Mucosa of gallbladder (tissue), 1 donor: Measurements from ENCODE around the gene SSTR5. TPM values are rescaled to one million over a fixed set of nuclear protein-coding genes. Genes with fewer than 3 reads are reported as not detected.

ENCODE experiments used
- DNase-seq: peaks from one replicate; pipeline ENCODE4 v3.0.0-alpha.2; 2020; ENCODE audit warnings: low spot score
- total RNA-seq: library from RNA; stranded (reverse); gene quantifications from one replicate; pipeline ENCODE4 v1.2.1, GENCODE V29; 2021
- donor health status: DM: no; HTN: no; CAD: no.

The SSTR5 gene
- total RNA-seq, 1 donor from 2014 or later: 5.8 TPM

DNA sequence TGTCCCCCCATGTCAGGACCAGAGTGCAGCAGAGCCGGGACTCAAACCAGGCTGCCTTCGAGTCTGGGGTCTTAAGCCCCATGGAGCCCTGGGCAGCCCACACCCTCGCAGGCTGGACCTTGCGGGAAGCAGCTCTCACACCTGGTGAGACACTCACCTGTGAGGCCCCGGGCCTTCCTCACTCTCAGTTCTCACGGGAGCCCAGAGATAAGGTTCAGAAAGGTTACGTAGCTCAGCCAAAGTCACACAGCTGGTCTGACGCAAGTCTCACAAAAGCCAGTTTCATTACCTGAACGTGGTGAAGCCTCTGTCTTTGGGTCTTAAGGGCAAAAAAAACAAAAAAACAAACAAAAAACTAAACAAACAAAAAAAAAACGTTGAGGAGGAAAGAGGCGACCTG lies 32.8 kb upstream of the SSTR5 start:
- DNase-seq: no peak

DNA sequence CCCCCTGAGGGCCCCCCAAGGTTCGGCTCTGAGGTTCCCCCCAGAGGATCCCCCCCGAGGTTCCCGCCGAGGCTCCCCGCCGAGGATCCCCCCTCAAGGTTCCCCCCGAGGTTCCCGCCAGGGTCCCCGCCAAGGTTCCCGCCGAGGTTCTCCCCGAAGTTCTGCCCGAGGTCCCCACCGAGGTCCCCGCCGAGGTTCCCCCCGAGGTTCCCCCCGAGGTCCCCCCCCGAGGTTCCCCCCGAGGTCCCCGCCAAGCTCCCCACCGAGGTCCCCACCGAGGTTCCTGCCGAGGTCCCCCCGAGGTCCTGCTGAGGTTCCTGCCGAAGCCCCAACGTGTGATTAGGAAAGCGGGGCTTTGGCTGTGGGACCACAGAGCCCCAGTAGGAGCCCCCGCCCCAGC lies 32.2 kb upstream of the SSTR5 start:
- no peak for DNase-seq

DNA sequence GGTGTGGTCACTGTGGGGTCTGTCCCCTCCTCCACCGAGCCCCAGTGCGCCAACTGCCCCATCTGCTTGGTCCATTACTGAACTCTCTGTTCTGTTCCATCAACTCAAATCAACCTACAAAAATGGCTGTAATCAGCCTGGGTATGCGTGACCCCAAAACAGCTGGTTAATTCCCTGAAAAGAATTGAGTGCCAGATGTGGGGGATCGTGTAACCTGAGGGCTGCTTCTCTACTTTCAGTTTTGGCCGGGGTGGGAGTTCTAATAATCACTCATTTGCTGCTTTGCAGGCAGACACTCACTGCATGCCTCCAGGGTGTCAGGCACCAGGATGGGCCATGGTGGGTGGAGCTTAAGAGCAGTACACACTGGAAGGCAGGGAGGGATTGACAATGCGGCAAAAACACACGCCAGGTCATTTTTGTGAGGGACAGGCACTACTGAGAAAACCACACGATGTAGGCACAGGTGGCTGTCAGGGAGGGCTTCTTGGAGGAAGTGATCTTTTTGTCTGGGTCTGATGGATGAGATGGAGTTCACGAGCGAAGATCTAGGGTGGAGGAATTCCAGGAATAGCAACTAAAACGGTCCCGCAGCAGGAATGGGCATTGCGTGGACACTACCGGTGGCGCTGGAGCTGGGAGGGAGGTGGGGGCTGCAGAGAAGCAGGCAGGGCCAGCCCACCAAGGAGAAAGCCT lies 30.4 kb upstream of the SSTR5 start:
- DNase-seq: no peak

DNA sequence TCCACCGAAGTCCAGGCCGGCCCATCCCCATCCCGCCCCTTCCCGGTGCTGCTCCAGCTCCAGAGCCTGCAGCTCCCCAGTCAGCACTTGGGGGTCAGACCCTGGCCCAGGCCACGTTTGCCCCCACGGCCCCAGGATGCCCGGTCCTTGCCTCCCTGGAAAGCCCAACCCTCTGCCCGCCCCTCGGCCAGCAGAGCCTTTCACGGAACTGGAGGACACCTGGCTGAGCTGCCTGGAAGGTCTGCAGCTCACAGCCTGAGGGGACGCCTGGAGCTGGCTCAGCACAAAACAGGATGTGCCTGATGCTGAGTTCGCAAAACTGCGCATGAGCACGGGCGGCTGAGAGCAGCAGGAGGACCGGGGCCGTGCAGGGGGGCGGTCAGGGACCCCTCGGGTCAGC lies 29.7 kb upstream of the SSTR5 start:
- no peak for DNase-seq

DNA sequence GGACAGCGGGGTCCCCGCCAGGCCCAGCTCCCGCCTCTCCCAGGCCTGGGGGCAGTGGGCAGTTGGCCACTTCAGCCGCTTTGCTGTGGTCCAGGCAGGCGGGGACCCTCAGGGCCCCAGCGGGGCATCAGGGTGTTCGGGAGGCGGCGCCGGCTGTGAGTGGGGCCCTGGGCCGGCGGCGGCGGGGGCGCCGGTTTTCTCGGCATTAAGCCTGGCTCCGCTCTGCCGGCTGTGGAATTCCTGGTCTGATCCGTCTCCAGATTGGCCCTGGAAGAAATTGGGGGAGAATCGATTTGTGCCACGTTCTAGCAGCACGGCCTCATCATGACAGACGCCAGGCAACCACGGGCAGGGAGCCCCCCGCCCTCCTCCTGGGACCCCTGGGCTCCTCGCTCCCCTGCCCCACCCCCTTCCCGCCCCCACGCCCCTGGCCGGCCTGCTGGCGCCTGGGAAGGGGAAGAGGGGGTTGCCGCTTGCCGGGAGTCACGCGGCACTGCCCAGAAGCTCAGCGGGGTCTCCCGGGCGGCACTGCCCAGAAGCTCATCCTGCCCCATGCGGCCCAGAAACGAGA lies 28.6 kb upstream of the SSTR5 start:
- DNase-seq: no peak

DNA sequence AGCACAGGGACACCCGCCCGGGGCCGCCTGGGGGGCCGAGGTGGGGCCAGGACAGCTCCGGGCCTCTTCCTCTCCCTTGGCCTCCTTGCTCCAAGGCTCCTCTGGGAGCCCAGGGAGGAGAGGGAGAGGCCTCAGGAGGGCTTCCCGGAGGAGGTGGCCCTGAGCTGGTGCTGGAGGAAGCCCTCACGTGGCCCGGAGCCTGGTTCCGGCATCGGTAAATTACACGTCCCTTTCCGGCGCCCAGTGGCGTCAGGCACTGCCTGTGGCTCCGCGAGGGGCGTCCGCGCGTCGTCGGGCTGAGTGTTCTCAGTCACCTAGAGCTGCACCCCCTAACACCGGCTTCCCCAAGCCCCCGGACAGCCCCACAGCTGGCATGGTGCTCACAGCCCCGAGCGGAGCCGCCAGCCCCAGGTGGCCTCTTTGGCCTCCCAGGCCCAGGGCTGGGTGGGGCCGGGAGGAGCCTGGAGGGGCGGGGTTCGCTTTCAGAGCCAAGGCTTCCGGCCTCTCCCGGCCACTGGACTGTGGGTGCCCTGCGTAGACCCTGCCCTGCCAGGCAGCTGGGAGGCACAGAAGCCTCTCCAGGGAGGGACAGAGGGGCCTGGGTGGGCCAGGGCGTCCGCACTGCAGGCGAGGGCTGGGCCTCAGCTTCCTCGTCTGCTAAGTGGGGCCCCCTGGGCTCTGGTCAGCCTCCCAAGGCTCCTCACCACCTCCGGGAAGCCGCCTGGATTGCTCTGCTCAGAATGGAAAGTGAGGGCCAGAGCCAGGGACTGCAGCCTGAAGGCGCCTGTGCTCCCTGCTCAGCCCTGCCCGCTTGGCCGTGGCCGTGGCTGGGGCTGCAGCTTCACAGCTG lies 27.9 kb upstream of the SSTR5 start:
- DNase-seq: no peak

DNA sequence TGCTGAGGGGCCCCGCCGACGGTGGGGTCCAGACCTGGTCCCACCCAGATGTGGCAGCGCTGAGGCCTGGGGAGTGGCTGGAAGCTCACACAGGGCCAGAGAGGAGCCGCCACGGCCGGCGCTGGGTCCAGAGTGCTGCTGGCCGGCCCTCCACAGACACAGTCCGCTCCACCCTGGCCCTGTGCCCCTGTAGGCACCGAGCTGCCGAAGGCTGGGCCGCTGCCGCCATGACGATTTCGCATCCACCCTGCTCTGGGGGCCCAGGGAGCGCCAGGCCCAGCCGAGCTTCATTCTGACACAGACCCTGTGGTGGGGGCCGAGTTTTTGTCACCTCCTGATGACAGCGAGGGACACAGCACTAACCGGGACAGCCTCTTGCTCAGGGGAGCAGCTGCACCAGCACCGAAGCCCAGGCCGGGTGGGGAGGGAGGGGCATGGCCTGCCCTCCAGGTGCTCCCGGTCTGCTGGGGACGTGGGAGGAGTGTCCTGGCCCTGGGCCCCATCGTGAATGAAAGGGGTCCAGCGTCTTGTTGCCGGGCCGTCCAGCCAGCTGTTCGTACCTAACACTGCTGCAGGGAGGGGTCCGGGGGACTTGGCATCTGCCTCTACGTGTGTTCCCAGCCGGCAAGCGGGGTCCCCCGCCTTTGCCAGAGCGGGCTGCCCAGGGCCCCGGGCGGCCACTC lies 27.1 kb upstream of the SSTR5 start:
- DNase-seq: no peak

DNA sequence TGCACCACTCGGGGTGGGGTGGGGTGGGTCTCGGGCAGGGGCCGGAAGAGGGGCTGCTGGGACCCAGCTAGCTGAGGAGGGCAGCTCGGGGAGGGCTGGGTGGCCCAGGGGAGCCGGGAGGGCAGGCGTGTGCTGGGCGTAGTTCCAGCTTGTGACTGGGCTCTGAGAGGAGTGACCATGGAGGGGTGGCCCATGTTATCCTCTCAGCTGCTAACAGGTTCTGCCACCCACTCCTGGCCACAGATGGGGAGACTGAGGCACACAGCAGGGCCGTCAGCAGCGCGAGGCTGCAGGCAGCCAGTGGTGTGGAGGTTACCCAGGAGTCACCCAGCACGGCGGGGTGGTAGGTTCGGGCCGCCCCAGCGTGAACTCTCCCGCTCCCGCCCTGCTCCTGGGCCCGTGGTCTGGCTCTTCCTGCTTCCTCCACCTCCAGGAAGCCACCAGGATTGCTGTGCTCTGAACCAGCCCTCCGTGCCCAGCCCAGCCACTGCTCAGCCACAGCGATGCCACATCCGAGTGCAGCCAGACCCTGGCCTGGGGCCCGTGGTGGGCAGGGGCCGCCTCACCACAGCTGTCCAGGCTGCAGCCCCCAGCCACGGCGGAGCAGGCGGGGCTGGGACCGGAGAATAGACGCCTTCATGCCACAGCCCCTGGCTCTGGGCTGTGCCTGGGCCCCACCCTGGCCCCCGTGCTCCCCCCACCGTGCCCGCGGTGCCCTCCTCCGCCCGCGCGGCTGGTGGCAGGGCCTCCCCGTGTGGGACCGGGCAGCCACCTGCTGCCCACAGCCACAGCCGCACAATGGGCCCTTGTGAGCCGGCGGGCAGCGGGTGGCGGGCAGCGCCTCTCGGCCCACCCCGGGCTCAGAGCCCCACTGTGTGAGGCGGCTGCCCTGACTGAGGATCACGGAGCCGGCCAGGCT lies 26.3 kb upstream of the SSTR5 start:
- DNase-seq: no peak

DNA sequence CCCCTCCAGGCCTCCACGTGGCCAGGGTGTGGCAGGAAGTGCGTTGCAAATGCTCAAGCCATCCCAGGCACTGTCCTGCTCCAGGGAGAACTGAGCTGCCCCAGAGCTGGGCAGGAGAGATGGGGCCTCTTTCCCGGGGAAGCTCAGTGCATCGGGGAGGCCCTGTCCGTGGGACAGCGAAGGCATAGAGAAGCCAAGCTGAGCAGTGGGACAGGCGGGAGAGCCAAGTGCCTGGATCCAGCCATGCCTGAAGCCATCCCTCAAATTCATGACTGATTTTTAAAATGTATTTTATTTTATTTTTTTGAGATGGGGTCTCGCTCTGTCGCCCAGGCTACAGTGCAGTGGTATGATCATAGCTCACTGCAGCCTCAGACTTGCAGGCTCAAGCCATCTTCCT lies 25.4 kb upstream of the SSTR5 start:
- DNase-seq: no peak

DNA sequence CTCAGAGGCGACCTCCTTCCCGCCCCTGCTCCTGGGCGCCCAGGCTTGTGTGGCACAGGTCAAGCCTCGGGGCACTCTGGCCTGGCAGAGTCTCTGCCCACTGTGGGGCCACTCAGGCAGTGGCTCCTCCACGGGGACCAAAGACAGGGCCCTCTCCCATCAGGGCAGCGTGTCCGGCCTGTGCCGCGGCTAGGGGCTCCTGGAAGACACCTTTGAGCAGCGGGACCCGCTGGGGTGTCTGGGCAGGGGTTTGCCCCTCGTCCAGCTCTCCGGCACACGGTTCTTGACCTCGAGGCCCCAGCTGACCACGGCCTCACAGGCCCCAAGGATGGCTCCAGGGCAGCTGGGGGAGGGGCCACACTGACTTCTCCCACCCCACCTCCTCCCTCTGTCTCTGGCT lies 24.7 kb upstream of the SSTR5 start:
- no peak for DNase-seq

DNA sequence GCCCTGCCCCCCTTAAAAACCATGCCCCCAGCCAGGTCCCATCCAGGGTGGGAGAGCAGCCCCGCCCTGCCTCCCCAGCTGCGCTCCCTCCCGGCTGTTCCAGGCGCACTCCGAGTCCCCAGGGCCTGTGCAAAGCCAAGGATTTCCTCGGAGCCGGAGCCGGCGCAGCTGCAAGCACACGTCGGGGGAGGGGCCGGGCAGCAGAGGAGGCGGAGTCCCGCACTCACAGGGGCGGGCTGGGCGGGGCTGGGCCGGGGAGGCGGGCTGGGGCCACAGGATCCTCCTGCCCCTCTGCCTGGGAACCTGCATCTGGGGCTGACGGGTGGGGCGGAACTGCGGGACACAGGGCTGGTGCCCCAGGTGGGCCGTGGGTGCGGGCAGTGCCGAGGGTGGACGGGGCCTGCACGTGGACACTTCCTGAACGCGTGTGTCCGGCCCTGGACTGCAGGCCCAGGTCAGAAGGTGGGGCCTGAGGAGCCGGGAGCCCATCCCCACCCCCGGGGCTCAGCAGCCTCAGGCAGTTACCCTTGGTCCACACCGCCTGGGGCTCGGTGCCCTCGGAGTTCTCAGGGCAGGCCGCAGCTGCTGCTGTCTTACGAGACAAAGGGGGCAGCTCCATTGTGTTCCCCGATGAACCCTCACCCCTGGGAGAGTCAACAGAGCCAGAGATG lies 24.0 kb upstream of the SSTR5 start:
- DNase-seq: peak; percentile 50

DNA sequence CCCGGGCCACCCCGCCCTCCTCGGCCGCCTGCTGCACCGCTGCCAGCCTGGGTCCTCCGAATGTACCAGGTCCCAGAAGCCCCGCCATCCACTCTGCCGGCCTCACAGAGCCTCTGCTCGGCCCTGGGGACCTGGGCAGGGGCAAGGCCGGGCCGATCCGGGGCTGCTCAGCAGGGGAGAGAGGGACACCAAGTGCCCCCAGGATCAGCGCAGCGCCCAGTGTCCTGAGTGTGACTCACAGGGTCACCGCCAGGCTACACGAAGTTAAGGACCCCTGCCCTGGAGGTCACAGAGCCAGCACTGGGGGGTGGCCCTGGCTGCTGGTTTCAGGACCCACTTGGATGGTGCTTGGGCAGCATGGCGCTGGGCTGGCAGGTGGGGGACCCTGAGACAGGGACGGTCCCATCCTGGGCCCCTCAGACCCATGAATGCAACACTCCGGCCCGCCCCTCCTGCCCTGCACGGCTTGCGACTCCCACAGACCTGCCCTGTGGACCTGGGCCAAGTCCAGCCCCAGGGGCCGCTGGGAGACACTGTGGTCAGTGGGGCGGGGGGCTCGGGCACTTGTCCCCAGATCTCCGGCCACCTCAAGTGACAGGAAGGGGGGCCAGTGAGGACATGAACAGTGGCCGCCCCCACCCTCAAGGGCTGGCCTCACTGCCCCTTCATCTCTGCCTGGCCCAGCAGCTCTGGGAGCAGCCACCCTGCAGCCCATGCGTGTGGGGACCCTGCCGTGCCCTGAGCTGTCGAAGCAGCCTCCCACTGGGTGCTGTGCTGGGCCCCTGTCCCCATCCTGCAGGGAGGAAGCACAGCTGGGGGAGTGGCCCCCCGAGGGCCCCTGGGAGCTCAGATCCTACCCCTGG lies 23.2 kb upstream of the SSTR5 start:
- no peak for DNase-seq

DNA sequence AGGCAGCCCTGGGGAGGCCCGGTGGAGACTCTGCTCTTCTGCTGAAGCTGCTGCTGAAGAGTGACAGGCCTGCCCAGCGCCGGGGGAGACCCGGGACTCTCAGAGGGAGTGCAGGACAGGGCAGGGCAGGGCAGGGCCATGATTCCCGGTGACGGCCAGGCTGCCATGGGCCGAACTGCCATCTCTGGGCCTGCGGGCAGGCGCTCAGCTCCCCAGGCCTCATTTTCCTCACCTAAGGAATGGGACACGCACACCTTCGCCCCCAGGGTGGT lies 22.6 kb upstream of the SSTR5 start:
- DNase-seq: no peak

DNA sequence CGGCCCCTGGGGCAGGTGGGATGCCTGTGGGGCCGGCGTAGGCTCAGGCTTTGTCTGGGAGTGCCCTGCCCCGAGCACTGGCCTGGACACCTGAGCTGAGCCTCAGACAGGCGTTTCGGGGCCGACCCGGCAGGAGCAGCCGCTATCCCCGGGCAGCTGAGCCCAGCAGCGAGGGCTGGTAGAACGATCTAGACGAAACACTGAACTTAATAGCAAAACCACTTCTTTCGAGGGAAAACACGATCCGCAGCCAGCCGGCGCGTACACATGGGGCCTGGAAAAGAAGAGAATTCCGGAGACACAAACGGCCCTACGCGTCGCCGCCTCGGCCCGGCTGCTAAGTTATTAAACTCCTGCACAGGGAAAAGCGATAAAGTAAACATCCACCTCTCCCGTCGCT lies 22.0 kb upstream of the SSTR5 start:
- no peak for DNase-seq

DNA sequence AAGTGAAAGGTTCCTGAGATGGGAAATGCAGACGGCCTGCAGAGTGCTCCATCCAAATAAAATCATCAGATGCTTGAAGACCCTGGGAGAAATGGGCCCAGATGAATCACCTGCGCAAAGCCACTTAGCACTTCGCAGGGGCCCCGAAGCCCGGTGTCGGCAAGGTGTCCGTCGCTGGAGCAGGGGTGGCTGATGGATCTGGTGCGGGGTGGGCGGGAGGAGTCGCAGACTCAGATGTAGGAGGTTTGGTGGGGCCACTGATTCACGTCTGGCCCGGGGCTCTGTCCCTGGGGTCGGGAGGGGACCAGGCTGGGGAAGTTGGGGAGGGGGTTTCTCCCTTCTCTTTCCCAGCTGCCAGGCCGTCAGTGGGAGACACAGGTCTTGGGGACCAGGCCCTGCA lies 21.6 kb upstream of the SSTR5 start:
- no peak for DNase-seq

DNA sequence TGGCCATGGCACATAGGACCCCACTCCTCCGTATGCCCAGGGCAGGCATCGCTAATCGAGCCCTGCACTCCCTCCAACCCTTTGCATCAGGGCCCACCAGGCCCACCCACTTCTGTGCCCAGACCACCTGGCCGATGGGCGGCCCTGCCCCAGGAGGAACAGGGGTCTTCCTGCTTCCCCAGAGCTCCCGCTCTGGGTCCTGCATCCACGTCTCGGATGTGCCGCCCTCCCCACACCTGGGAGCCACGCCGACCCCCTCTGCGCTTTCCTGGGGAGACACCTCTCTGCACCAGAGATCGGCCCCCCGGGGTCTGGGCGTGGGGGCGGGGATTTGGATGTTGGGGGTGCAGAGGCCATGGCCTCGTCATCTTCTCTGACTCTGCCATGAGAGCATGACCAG lies 21.1 kb upstream of the SSTR5 start:
- no peak for DNase-seq

DNA sequence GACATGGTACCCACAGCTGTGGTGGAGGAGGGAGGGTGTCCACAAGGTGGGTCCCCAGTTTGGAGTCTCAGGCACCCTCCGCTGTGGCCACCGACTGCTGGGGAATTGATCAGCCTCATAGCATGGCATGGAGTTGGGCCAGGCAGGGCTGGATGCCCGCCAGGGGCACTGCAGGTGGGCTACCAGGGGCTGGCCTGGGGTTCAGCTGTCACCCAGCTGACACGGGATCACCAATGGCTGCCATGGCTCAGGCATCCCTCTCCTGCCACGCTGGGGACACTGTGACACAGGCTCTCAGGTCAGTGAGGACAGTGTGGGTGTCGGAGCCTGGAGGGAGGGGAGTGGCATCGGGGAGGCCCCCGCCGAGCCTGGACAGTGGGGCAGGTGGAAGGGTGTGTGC lies 19.8 kb upstream of the SSTR5 start:
- DNase-seq: no peak

DNA sequence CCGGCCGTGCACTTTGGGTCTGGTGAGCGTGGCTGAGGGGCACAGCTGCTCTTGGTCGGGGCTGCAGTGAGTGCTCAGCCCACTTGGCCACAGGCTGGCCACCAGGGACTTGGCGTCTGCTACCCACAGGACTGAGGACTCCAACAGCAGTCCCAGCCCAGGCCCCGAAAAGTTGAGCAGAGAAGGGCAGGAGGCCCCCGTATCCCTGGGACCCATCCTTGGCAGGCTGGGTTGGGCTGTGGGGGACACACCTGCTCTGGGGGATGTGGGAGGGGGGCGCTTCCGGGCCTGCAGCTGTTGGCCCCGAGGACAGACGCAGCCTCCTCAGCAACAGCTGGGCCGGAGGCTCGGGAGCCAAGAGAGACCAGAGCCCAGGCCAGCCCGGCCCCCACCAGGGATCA lies 19.4 kb upstream of the SSTR5 start:
- no peak for DNase-seq

DNA sequence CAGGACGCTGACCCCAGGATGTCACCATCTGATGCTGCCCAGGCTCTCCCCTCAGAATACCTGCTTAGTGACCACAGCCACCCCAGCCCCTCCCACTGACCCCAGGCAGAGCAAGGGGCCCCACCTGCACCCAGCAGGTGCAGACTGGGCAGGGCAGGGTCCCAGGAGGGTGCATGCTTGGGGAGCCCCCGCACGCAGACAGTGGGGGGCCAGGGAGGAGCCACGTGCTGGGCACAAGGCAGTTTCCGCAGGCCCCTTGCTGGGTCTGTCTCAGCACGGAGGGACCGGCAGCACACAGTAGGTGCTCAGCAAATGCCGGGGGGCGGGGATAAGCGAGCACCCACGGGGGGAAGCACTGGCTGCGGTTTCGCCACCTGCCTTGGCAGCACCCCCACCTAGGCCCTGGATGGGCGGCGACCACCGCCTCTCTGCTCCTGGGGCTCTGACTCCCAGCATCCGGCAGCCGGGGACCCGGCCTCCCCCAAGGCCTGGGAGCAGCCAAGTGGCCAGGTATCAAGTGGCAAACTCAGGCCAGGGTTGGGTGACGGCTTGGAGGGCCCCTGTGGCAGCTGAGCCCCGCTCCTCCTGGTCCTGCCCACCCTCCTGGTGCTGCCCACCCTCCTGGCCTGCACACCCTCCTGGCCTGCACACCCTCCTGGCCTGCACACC lies 18.7 kb upstream of the SSTR5 start:
- DNase-seq: no peak
